ENCODE results near the gene SEPTIN12. TPM values are rescaled to one million over a fixed set of nuclear protein-coding genes. Genes with fewer than 3 reads are reported as not detected.

Gene SEPTIN12
- total RNA-seq, 4 donors from 2014 or later: not detected

- DNase-seq: no peak
- TF ChIP-seq POLR2A (IDR thresholded peaks at IDR 0.05): no peak
- TF ChIP-seq CTCF (IDR thresholded peaks at IDR 0.05): no peak
- Histone ChIP-seq H3K4me1 (peaks cover 0 to 8% of the 10 kb centered on the region in 2 donors), H3K27me3 (no peaks in the 10 kb centered on the region), H3K9me3 (no peaks in the 10 kb centered on the region), H3K36me3 (no peaks in the 10 kb centered on the region), H3K27ac (no peak overlapping the region), H3K4me3 (no peak overlapping the region)
- intact Hi-C loops (cut with DNase I; ENCODE audit: low total_unique reads): no loop called here
These were observed 40.1 kb downstream of the SEPTIN12 start for GRCh38 chr16:4747906-4748681.

GRCh38 chr16:4746991-4747574 lies 41.1 kb downstream of the SEPTIN12 start:
- Histone ChIP-seq H3K9me3 (no peaks in the 10 kb centered on the region), H3K4me3 (no peak overlapping the region), H3K27ac (peak overlapping the region; percentile 24 to 36), H3K36me3 (no peaks in the 10 kb centered on the region), H3K27me3 (no peaks in the 10 kb centered on the region), H3K4me1 (peaks cover 0 to 8% of the 10 kb centered on the region in 2 donors)
- TF ChIP-seq CTCF (IDR thresholded peaks at IDR 0.05) (no peak), POLR2A (IDR thresholded peaks at IDR 0.05) (no peak)
- intact Hi-C loops (cut with DNase I; ENCODE audit: low total_unique reads): no loop called here
- peak in 1 of 2 donors; percentile 56 for DNase-seq

- H3K9me3 ChIP-seq: no peaks in the 10 kb centered on the region
- H3K4me3 ChIP-seq: no peak overlapping the region
- H3K27ac ChIP-seq: no peak overlapping the region
- DNase-seq: no peak
- no peaks in the 10 kb centered on the region for H3K27me3 ChIP-seq
- TF ChIP-seq CTCF (IDR thresholded peaks at IDR 0.05): no peak
- H3K4me1 ChIP-seq: peaks cover 0 to 8% of the 10 kb centered on the region in 2 donors
- H3K36me3 ChIP-seq: no peaks in the 10 kb centered on the region
- intact Hi-C loops (cut with DNase I; ENCODE audit: low total_unique reads): no loop called here
These were observed 41.9 kb downstream of the SEPTIN12 start for GRCh38 chr16:4746215-4746614.

- H3K27me3 ChIP-seq: no peaks in the 10 kb centered on the region
- H3K4me1 ChIP-seq: peaks cover 0 to 8% of the 10 kb centered on the region in 2 donors
- no peak overlapping the region for H3K4me3 ChIP-seq
- H3K27ac ChIP-seq: no peak overlapping the region
- DNase-seq: no peak
- intact Hi-C loops (cut with DNase I; ENCODE audit: low total_unique reads): no loop called here
- H3K9me3 ChIP-seq: no peaks in the 10 kb centered on the region
- TF ChIP-seq POLR2A (IDR thresholded peaks at IDR 0.05) (no peak), CTCF (IDR thresholded peaks at IDR 0.05) (no peak)
- no peaks in the 10 kb centered on the region for H3K36me3 ChIP-seq
These were observed 42.9 kb downstream of the SEPTIN12 start for GRCh38 chr16:4745274-4745569.

GRCh38 chr16:4744555-4745273 lies 43.4 kb downstream of the SEPTIN12 start:
- TF ChIP-seq POLR2A (IDR thresholded peaks at IDR 0.05): no peak
- no peak for TF ChIP-seq CTCF (IDR thresholded peaks at IDR 0.05)
- peaks cover 0 to 8% of the 10 kb centered on the region in 2 donors for H3K4me1 ChIP-seq
- H3K9me3 ChIP-seq: no peaks in the 10 kb centered on the region
- intact Hi-C loops (cut with DNase I; ENCODE audit: low total_unique reads): no loop called here
- H3K27me3 ChIP-seq: no peaks in the 10 kb centered on the region
- H3K27ac ChIP-seq: no peak overlapping the region
- H3K36me3 ChIP-seq: no peaks in the 10 kb centered on the region
- DNase-seq: no peak
- H3K4me3 ChIP-seq: no peak overlapping the region
